ENCODE results near the gene RRBP1. TPM values are rescaled to one million over a fixed set of nuclear protein-coding genes. Genes with fewer than 3 reads are reported as not detected.
A peak's percentile ranks its signal among the peaks of the same experiment; 100 is the strongest.

Gene RRBP1
- total RNA-seq, 4 donors from 2014 or later = 76.5 to 162 (median 83.9) TPM

DNA sequence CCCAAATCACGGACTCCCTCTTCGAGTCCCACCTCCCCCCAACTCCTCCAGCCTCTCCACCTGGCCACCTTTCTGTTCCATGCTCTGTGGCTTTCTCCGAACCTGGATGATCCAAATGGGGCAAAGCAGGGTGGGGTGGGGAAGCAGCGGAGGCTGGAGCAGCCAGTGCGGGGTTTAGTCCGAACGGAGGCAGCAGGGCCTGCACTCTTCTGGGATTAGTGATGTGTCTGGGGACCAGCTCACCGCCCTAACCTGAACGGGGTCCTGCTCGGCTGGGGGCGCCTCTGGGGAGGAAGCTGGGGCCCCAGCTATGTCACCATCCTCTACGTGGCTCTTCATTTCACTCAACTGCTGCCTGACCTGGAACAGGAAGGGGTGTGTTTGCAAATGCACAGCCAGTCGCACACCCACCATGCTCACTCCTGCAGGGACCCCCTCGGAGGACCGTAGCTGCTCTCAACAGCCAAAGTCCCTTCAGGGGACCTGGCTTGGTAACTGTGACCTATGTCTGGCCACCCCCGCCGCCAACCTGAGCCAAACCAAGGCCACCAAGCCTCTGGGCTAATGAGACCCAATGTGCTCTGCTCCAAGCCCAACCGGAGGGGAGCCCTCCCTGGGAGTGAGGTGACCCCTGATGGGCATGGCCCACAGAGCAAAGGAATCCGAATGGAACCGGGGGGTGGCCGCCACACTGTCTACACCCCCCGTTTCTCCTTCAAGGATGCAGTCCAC lies 65.4 kb downstream of the RRBP1 start:
- WGBS, 2 donors = 83 to 88% methylated on average over 17 to 22 of the region's 22 CpGs
- no peak for DNase-seq (ENCODE audit: low spot score in 2 of 2)
- H3K4me3 ChIP-seq = no peak overlapping the region
- peaks cover 0 to 52% (median 4%) of the 10 kb centered on the region in 4 donors for H3K4me1 ChIP-seq
- no peaks in the 10 kb centered on the region for H3K27me3 ChIP-seq
- TF ChIP-seq POLR2A (IDR thresholded peaks at IDR 0.05) (no peak), EP300 (IDR thresholded peaks at IDR 0.05) (no peak)
- TF ChIP-seq, protein P1, sequence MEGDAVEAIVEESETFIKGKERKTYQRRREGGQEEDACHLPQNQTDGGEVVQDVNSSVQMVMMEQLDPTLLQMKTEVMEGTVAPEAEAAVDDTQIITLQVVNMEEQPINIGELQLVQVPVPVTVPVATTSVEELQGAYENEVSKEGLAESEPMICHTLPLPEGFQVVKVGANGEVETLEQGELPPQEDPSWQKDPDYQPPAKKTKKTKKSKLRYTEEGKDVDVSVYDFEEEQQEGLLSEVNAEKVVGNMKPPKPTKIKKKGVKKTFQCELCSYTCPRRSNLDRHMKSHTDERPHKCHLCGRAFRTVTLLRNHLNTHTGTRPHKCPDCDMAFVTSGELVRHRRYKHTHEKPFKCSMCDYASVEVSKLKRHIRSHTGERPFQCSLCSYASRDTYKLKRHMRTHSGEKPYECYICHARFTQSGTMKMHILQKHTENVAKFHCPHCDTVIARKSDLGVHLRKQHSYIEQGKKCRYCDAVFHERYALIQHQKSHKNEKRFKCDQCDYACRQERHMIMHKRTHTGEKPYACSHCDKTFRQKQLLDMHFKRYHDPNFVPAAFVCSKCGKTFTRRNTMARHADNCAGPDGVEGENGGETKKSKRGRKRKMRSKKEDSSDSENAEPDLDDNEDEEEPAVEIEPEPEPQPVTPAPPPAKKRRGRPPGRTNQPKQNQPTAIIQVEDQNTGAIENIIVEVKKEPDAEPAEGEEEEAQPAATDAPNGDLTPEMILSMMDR (IDR thresholded peaks at IDR 0.05) = no peak
- H3K9me3 ChIP-seq = no peaks in the 10 kb centered on the region
- H3K36me3 ChIP-seq = peaks cover 0 to 83% (median 7%) of the 10 kb centered on the region in 3 donors
- H3K27ac ChIP-seq = no peak overlapping the region

DNA sequence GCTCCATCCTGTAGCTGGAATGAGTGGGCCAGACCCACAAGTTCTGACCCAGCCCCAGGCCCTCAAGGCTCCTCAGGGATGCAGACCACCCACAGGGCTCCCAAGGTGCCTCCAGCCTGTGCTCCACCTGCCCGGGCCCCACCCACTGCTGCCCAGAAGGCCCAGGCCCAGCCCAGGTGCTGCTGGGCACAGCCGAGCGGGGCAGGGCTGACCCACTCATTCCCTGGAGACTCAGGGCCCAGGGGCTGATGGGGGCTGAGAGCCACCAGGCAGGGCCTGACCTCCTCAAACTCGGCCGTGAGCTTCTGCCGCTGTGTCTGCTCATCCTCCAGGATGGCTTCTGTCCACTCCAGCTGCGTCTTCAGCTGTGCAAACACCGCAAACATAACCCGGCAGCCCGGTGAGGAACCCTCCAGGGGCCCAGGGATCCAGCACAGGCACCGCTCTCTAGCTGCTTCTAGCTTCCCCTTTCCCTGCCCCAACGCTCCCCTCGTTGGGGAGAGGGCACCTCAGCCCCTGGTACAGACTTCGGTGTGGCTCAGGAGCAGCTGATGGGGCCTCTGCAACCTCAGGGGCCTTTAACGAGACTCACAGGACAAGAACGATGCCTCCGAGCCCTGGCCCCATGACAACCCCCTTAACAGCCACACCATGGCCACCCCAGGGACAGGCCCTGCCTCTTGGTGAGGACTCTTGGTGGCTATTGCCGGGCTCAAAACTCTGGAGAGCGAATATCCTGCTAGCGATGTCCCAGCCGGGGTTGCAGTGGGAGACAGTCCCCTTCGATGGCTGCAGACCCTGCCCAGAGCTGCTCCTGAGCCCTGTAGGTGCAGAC lies 66.2 kb downstream of the RRBP1 start:
- 55 to 67% methylated on average over 13 to 14 of the region's 22 CpGs for WGBS, 2 donors
- DNase-seq (ENCODE audit: low spot score in 2 of 2) = no peak
- TF ChIP-seq EP300 (IDR thresholded peaks at IDR 0.05) = no peak
- TF ChIP-seq POLR2A (IDR thresholded peaks at IDR 0.05) = no peak
- TF ChIP-seq, protein P1 (IDR thresholded peaks at IDR 0.05) = no peak
- no peak overlapping the region for H3K4me3 ChIP-seq
- H3K36me3 ChIP-seq = peaks cover 0 to 82% (median 7%) of the 10 kb centered on the region in 3 donors
- no peaks in the 10 kb centered on the region for H3K27me3 ChIP-seq
- peak overlapping the region in 3 of 4 donors; percentile 26 to 56 (median 26) for H3K27ac ChIP-seq
- H3K9me3 ChIP-seq = no peaks in the 10 kb centered on the region
- H3K4me1 ChIP-seq = peaks cover 0 to 60% (median 7%) of the 10 kb centered on the region in 4 donors

DNA sequence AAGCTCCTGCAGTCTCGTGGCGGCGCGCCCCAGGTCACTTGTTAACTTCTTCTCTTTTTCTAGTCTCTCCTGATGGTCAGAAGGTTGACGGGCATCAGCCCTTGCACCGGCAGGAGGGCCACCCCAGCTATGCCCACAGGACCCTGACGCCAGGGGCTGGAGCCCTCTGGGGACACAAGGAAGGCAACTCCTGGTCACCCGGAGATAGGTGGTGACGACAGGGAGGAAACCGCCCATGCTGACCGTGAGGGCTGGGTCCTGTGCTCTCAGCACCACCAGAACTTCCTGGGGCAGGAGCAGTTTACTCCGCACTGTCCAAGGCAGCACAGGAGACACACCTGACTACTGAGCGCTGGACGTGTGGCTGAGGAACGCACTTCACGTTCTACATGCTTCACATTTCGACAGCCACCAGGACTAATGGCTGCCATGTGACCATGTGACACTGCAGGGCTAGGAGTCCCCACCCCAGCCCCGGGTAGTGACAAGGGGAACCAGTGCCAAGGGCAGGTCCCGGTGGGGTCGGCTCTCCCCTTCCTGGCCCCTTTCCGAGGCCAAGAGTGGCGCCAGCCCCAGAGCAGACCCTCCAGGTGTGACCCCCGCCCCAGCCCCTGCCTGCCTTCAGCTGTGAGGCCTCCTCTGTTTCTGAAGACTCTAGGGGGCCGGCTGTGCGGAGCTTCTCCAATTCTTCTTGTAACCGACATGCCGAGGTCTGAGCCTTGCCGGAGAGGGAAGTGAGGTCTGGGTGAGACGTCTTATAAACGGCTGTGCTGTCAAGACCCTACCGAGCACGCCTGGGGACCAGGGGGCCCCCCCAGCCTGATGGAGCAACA lies 67.0 kb downstream of the RRBP1 start:
- Histone ChIP-seq H3K4me1 (peaks cover 0 to 68% (median 8%) of the 10 kb centered on the region in 4 donors), H3K4me3 (no peak overlapping the region), H3K9me3 (no peaks in the 10 kb centered on the region), H3K27me3 (no peaks in the 10 kb centered on the region), H3K27ac (peak overlapping the region in 3 of 4 donors; percentile 26 to 56 (median 26)), H3K36me3 (peaks cover 0 to 79% (median 0%) of the 10 kb centered on the region in 3 donors)
- TF ChIP-seq, protein P1 (IDR thresholded peaks at IDR 0.05) = no peak
- TF ChIP-seq POLR2A (IDR thresholded peaks at IDR 0.05) (no peak), EP300 (IDR thresholded peaks at IDR 0.05) (no peak)
- WGBS, 2 donors = 62 to 71% methylated on average over 22 to 26 of the region's 32 CpGs
- DNase-seq (ENCODE audit: low spot score in 2 of 2) = no peak

DNA sequence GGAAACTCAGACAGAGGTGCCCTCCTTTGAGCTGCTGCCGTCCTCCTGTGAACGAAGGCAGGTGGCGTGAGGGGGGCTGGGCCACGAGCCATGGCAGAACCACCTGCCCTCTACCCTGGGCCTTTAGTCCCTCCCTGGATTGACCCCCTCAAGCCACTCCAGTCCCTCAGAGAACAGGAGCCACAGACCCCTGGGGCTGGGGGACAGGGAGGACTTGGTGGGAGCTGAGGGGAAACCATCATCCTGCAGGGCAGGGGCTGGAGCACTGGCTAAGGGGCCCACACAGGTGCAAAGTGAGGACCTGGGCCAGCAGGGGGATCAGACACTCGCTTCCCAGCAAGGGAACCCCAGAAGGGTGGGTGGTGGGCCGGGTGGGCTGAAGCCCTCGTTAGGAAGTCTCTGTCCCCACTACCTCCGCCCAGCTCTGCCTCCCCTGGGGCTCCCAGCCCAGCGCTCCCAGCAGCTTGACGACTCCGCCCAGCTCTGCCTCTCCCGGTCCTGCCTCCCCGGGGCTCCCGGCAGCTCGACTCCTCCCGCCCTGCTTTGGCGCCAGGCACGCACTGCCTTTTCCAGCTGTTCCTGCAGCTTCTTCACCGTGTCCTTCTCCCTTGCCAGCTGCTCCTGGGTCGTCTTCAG lies 67.7 kb downstream of the RRBP1 start:
- peaks cover 0 to 71% (median 0%) of the 10 kb centered on the region in 3 donors for H3K36me3 ChIP-seq
- WGBS, 2 donors = 57 to 62% methylated on average over 20 of the region's 20 CpGs
- no peaks in the 10 kb centered on the region for H3K9me3 ChIP-seq
- TF ChIP-seq POLR2A (IDR thresholded peaks at IDR 0.05) (no peak), EP300 (IDR thresholded peaks at IDR 0.05) (peak in 1 of 2 donors; percentile 14)
- H3K4me3 ChIP-seq = no peak overlapping the region
- H3K27me3 ChIP-seq = no peaks in the 10 kb centered on the region
- peak overlapping the region in 3 of 4 donors; percentile 41 to 72 (median 70) for H3K27ac ChIP-seq
- DNase-seq (ENCODE audit: low spot score in 2 of 2) = peak in 1 of 2 donors; percentile 56
- H3K4me1 ChIP-seq = peaks cover 0 to 73% (median 8%) of the 10 kb centered on the region in 4 donors
